Kidney (tissue), 14 donors: Measurements from ENCODE around the gene EVC2. TPM values are rescaled to one million over a fixed set of nuclear protein-coding genes. Genes with fewer than 3 reads are reported as not detected.
A peak's percentile ranks its signal among the peaks of the same experiment; 100 is the strongest.

Experiments used
- DNase-seq, 5 donors: peaks; one replicate each; pipeline ENCODE4 v3.0.0-alpha.2; 2013 to 2020
- FAIRE-seq: peaks from 2 replicates; lab custom pipeline; 2012; peaks lifted over from hg19 to GRCh38; lab: Jason Lieb, UNC
- H3K27ac ChIP-seq, 2 donors: one replicate each; pipeline ENCODE4 v1.7.0; 2013; ENCODE audit warnings: low read depth in 2 of 2, low read length in 2 of 2, inconsistent platforms in 1 of 2
- H3K27me3 ChIP-seq: one replicate; pipeline ENCODE4 v1.7.1; 2013; ENCODE audit warnings: low read length, inconsistent platforms; ENCODE audit not compliant: control insufficient read depth, insufficient read depth
- H3K36me3 ChIP-seq, 3 donors: one replicate each; pipeline versions ENCODE4 v1.7.0 to v1.7.1; 2013; ENCODE audit warnings: low read length in 3 of 3, control low read depth in 1 of 3, inconsistent platforms in 1 of 3; ENCODE audit not compliant: insufficient read depth in 3 of 3, control insufficient read depth in 2 of 3
- H3K4me1 ChIP-seq, 3 donors: one replicate each; pipeline versions ENCODE4 v1.7.0 to v1.7.1; 2013; ENCODE audit warnings: low read length in 3 of 3, inconsistent platforms in 1 of 3, low read depth in 1 of 3; ENCODE audit not compliant: control insufficient read depth in 2 of 3, insufficient read depth in 2 of 3
- H3K4me3 ChIP-seq, 3 donors: one replicate each; pipeline versions ENCODE4 v1.7.0 to v1.8.1; 2013; ENCODE audit warnings: low read length in 3 of 3, control low read depth in 1 of 3, inconsistent platforms in 1 of 3
- H3K9ac ChIP-seq, 3 donors: one replicate each; pipeline versions ENCODE4 v1.7.0 to v1.7.1; 2013; ENCODE audit warnings: low read length in 3 of 3, control low read depth in 1 of 3, inconsistent platforms in 1 of 3
- H3K9me3 ChIP-seq, 3 donors: one replicate each; pipeline versions ENCODE4 v1.7.0 to v1.7.1; 2013; ENCODE audit warnings: low read length in 3 of 3, control low read depth in 1 of 3, inconsistent platforms in 1 of 3; ENCODE audit not compliant: control insufficient read depth in 2 of 3, insufficient read depth in 1 of 3
- intact Hi-C: fragments of 100-400 bp; cut with DNase I; formaldehyde crosslinking; loops from one replicate; pipeline ENCODE4 v1.11.1; 2022
- polyA plus RNA-seq: library from polyadenylated mRNA; stranded (reverse); fragments of 350-450 nt; fragmentation: Illumina TruSeq; extraction: RNeasy Lipid Tissue Mini Kit (QIAGEN cat#74804); gene quantifications from one replicate; pipeline ENCODE4 v1.2.3, GENCODE V29; 2014; ENCODE audit warnings: low read depth, low replicate concordance; ENCODE audit not compliant: insufficient read depth
- total RNA-seq: library from RNA; stranded (reverse); fragmentation: NEBNext Ultra II Directional; extraction: Animal tissue kit (Norgen Biotek cat#: 25700); gene quantifications from one replicate; pipeline ENCODE4 v1.2.1, GENCODE V29; 2021
- TF ChIP-seq, protein P1 (sequence below): IDR thresholded peaks from 3 replicates; pipeline ENCODE4 v1.5.1; 2012; ENCODE audit warnings: mild to moderate bottlenecking, moderate library complexity, borderline replicate concordance; ENCODE audit not compliant: insufficient read depth; ENCODE audit errors: extremely low read depth
- donor health status: control.
- donor health status: control.
- donor health status: control.
- donor health status: control.
- donor health status: control.
- donor health status: DM: yes; HTN: yes; CAD: no.
- donor health status: Normal renal cell carcinoma (clear cell type).

EVC2 gene
- total and polyA plus RNA-seq, 2 donors from 2014 or later: 1.6 to 8.7 TPM

GRCh38 chr4:5709207-5709575, 832 bp upstream of the EVC2 start:
- no peaks in the 10 kb centered on the region for H3K27me3 ChIP-seq
- peaks cover 0 to 28% (median 28%) of the 10 kb centered on the region in 3 donors for H3K4me1 ChIP-seq
- peak overlapping the region; percentile 43 to 74 for H3K27ac ChIP-seq
- TF ChIP-seq, protein P1, sequence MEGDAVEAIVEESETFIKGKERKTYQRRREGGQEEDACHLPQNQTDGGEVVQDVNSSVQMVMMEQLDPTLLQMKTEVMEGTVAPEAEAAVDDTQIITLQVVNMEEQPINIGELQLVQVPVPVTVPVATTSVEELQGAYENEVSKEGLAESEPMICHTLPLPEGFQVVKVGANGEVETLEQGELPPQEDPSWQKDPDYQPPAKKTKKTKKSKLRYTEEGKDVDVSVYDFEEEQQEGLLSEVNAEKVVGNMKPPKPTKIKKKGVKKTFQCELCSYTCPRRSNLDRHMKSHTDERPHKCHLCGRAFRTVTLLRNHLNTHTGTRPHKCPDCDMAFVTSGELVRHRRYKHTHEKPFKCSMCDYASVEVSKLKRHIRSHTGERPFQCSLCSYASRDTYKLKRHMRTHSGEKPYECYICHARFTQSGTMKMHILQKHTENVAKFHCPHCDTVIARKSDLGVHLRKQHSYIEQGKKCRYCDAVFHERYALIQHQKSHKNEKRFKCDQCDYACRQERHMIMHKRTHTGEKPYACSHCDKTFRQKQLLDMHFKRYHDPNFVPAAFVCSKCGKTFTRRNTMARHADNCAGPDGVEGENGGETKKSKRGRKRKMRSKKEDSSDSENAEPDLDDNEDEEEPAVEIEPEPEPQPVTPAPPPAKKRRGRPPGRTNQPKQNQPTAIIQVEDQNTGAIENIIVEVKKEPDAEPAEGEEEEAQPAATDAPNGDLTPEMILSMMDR: no peak
- intact Hi-C loops: no loop called here
- DNase-seq (peak in 3 of 5 donors; percentile 44 to 66 (median 50)), FAIRE-seq (no peak)
- peak overlapping the region in 1 of 3 donors; percentile 77 for H3K4me3 ChIP-seq
- no peaks in the 10 kb centered on the region for H3K9me3 ChIP-seq
- no peaks in the 10 kb centered on the region for H3K36me3 ChIP-seq
- H3K9ac ChIP-seq: peak overlapping the region in 1 of 3 donors; percentile 76

GRCh38 chr4:5707778-5708448, 446 bp downstream of the EVC2 start:
- no peaks in the 10 kb centered on the region for H3K9me3 ChIP-seq
- peak overlapping the region; percentile 52 to 76 (median 74) for H3K9ac ChIP-seq
- peaks cover 0 to 2% (median under 1%) of the 10 kb centered on the region in 3 donors for H3K36me3 ChIP-seq
- TF ChIP-seq, protein P1: no peak
- intact Hi-C loops: no loop called here
- H3K27me3 ChIP-seq: no peaks in the 10 kb centered on the region
- H3K27ac ChIP-seq: peak overlapping the region in 1 of 2 donors; percentile 74
- peaks cover 0 to 28% (median 24%) of the 10 kb centered on the region in 3 donors for H3K4me1 ChIP-seq
- FAIRE-seq: no peak
- H3K4me3 ChIP-seq: peak overlapping the region; percentile 55 to 78 (median 77)
- DNase-seq: peak in 3 of 5 donors; percentile 36 to 79 (median 69)

GRCh38 chr4:5707366-5707765, 993 bp downstream of the EVC2 start:
- peaks cover 0 to 2% (median 2%) of the 10 kb centered on the region in 3 donors for H3K36me3 ChIP-seq
- intact Hi-C loops: no loop called here
- H3K27ac ChIP-seq: no peak overlapping the region
- H3K9me3 ChIP-seq: no peaks in the 10 kb centered on the region
- H3K4me3 ChIP-seq: peak overlapping the region; percentile 11 to 78 (median 77)
- H3K27me3 ChIP-seq: no peaks in the 10 kb centered on the region
- TF ChIP-seq, protein P1: no peak
- peak overlapping the region in 2 of 3 donors; percentile 23 to 76 for H3K9ac ChIP-seq
- FAIRE-seq: no peak
- H3K4me1 ChIP-seq: peaks cover 0 to 22% (median 21%) of the 10 kb centered on the region in 3 donors
- DNase-seq: no peak
